Esophagus squamous epithelium (tissue), 4 donors: Measurements from ENCODE around the gene KIAA0232.

Source experiments
- POLR2A ChIP-seq, 4 donors: fragments of 450-650 bp; IDR thresholded peaks; one replicate each; pipeline ENCODE4 v1.6.1; 2017; ENCODE audit warnings: antibody characterized with exemption in 4 of 4, mild to moderate bottlenecking in 4 of 4, moderate library complexity in 3 of 4
- TF ChIP-seq, protein P1 (sequence below), 6 experiments: fragments of 450-650 bp in 4 of 6; fragments of 200-600 bp in 2 of 6; sonication (generic) in 2 of 6; IDR thresholded peaks; one replicate each; pipeline ENCODE4 v1.5.1; 2016 to 2019; ENCODE audit warnings: antibody characterized with exemption in 6 of 6, mild to moderate bottlenecking in 4 of 6, moderate library complexity in 4 of 6

DNA sequence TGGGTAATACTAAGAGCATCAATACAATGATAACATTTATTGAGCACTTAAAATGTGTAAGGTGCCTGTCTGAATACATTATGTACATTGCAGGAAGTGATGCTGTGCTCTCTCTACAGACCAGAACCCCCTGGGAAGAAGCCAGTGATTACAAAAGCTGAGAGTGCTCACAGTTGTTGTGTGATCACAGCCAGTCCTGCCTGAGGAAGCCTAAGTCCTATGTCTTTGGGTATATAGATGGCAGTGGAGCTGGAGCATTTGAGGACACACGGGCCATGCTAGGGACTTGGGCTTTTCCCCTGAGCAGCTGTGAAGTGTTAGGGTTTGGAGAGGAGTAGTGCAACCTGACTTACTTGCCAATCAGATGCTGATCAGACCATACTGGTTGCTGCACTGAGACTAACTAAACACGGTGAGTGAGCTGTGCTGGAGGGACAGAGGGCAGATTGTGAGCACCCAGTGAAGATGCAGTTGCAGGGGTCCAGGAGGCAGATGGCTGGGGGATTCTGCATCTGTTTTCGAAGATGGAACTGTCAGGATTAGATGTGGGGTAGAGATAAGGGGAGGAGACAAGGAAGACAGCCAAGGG is 66.3 kb downstream of the KIAA0232 start:
- TF ChIP-seq, protein P1, sequence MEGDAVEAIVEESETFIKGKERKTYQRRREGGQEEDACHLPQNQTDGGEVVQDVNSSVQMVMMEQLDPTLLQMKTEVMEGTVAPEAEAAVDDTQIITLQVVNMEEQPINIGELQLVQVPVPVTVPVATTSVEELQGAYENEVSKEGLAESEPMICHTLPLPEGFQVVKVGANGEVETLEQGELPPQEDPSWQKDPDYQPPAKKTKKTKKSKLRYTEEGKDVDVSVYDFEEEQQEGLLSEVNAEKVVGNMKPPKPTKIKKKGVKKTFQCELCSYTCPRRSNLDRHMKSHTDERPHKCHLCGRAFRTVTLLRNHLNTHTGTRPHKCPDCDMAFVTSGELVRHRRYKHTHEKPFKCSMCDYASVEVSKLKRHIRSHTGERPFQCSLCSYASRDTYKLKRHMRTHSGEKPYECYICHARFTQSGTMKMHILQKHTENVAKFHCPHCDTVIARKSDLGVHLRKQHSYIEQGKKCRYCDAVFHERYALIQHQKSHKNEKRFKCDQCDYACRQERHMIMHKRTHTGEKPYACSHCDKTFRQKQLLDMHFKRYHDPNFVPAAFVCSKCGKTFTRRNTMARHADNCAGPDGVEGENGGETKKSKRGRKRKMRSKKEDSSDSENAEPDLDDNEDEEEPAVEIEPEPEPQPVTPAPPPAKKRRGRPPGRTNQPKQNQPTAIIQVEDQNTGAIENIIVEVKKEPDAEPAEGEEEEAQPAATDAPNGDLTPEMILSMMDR (IDR thresholded peaks at IDR 0.05) = no peak
- TF ChIP-seq POLR2A (IDR thresholded peaks at IDR 0.05) = no peak
